GM12874 (cell line): ENCODE data around the gene KDSR.

Source experiments
- CTCF ChIP-seq: IDR thresholded peaks from 2 replicates; pipeline ENCODE4 v1.5.1; 2011; ENCODE audit warnings: low read depth, mild to moderate bottlenecking, control low read depth, low read length, moderate library complexity; ENCODE audit not compliant: insufficient read depth

KDSR gene

GRCh38 chr18:63307551-63308200 is 59.3 kb downstream of the KDSR start:
- TF ChIP-seq CTCF: no peak

- TF ChIP-seq CTCF: no peak
Observed at GRCh38 chr18:63306819-63307550, 60.0 kb downstream of the KDSR start.

DNA sequence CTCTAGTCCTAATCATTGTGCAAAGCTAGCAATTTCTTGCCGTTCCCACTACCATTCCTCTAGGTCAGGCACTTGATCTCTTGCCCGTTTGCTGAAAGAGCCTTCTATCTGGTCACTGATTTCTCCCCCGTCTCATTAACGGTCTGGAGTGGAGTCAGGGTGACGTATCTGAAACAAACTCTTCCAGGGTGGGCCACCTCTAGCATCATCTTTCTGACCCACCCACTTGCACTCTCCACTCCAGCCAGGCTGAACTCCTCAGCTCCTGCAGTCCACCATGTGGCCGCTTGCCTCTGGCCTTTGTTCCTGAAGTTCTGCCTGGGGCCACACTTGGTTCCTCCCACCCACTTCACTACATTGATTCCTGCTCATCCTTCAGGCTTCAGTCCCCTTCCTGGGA is 60.8 kb downstream of the KDSR start:
- no peak for TF ChIP-seq CTCF

DNA sequence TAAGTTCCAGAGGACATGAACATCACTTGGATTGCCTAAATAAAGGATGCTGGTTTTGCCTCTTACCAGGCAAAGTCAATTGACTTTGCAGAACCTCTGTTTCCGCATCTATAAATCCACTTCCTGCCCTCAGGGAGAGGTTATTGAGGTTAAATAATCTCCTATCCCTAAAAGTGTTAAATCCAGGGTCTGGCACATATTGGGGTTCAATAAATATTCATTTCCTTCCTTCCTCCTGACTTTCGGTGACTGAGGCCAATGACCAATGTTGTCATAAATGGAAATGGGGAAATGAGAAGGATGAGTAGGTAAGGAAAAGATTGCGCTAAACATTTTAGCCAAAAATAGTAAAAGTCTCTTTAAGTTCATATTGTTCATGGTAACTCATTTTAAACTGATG is 63.5 kb downstream of the KDSR start:
- no peak for TF ChIP-seq CTCF

GRCh38 chr18:63302636-63303405 is 64.2 kb downstream of the KDSR start:
- no peak for TF ChIP-seq CTCF

GRCh38 chr18:63302220-63302619 is 64.8 kb downstream of the KDSR start:
- no peak for TF ChIP-seq CTCF

- TF ChIP-seq CTCF: no peak
Observed at GRCh38 chr18:63301434-63301833, 65.6 kb downstream of the KDSR start.
